Mesenchymal stem cell (in vitro differentiated cells and primary cell): ENCODE data around the gene CTCFL. TPM values are rescaled to one million over a fixed set of nuclear protein-coding genes. Genes with fewer than 3 reads are reported as not detected.

Experiments
- DNase-seq: peaks from one replicate; pipeline ENCODE4 v3.0.0-alpha.2; 2013
- H2AFZ ChIP-seq: one replicate; pipeline ENCODE4 v1.6.1; 2013; ENCODE audit warnings: low read depth, mild to moderate bottlenecking, control low read depth, inconsistent platforms, low read length, moderate library complexity
- H2AK5ac ChIP-seq: 2 replicates; pipeline ENCODE4 v1.6.1; 2013; ENCODE audit warnings: low read length, moderate library complexity, mild to moderate bottlenecking, inconsistent platforms; ENCODE audit not compliant: severe bottlenecking
- H2BK120ac ChIP-seq: one replicate; pipeline ENCODE4 v1.6.1; 2013; ENCODE audit warnings: low read depth, mild to moderate bottlenecking, inconsistent platforms, low read length, moderate library complexity
- H2BK12ac ChIP-seq, 2 experiments: one replicate each; pipeline ENCODE4 v1.6.1; 2013; ENCODE audit warnings: inconsistent platforms in 2 of 2, low read length in 2 of 2, mild to moderate bottlenecking in 2 of 2, moderate library complexity in 2 of 2, control low read depth in 1 of 2
- H2BK15ac ChIP-seq: one replicate; pipeline ENCODE4 v1.6.1; 2013; ENCODE audit warnings: mild to moderate bottlenecking, low read depth, inconsistent platforms; ENCODE audit not compliant: poor library complexity, severe bottlenecking
- H2BK5ac ChIP-seq: 2 replicates; pipeline ENCODE4 v1.6.1; 2013; ENCODE audit warnings: low read depth, mild to moderate bottlenecking, low read length, control low read depth, inconsistent platforms; ENCODE audit not compliant: poor library complexity, severe bottlenecking
- H3K14ac ChIP-seq, 2 experiments: one replicate each; pipeline ENCODE4 v1.6.1; 2013; ENCODE audit warnings: inconsistent platforms in 2 of 2, low read length in 2 of 2, control low read depth in 1 of 2, mild to moderate bottlenecking in 1 of 2, moderate library complexity in 1 of 2
- H3K18ac ChIP-seq, 2 experiments: one replicate each; pipeline ENCODE4 v1.6.1; 2013; ENCODE audit warnings: inconsistent platforms in 2 of 2, low read length in 2 of 2, control low read depth in 1 of 2, low read depth in 1 of 2, mild to moderate bottlenecking in 1 of 2
- H3K23ac ChIP-seq, 2 experiments: one replicate each; pipeline ENCODE4 v1.6.1; 2013; ENCODE audit warnings: inconsistent platforms in 2 of 2, low read length in 2 of 2, mild to moderate bottlenecking in 2 of 2, moderate library complexity in 2 of 2, control low read depth in 1 of 2
- H3K27ac ChIP-seq: 2 replicates; pipeline ENCODE4 v1.5.1; 2013; ENCODE audit warnings: mild to moderate bottlenecking, moderate library complexity, low read length, control low read depth, inconsistent platforms; ENCODE audit not compliant: poor library complexity, severe bottlenecking
- H3K27me3 ChIP-seq, 2 experiments: 2 replicates each; pipeline versions ENCODE4 v1.6.1 to v1.7.0; 2013; ENCODE audit warnings: low read length in 2 of 2, mild to moderate bottlenecking in 2 of 2, moderate library complexity in 2 of 2, control low read depth in 1 of 2, inconsistent platforms in 1 of 2; ENCODE audit not compliant: control insufficient read depth in 1 of 2, insufficient read depth in 1 of 2
- H3K36me3 ChIP-seq, 2 experiments: 2 replicates each; pipeline versions ENCODE4 v1.6.1 to v1.7.0; 2013; ENCODE audit warnings: low read length in 2 of 2, control low read depth in 1 of 2, inconsistent platforms in 1 of 2, low read depth in 1 of 2, mild to moderate bottlenecking in 1 of 2; ENCODE audit not compliant: insufficient read depth in 2 of 2, control insufficient read depth in 1 of 2
- H3K4ac ChIP-seq, 2 experiments: one replicate each; pipeline ENCODE4 v1.6.1; 2013; ENCODE audit warnings: inconsistent platforms in 2 of 2, low read length in 2 of 2, mild to moderate bottlenecking in 2 of 2, moderate library complexity in 2 of 2, control low read depth in 1 of 2, low read depth in 1 of 2
- H3K4me1 ChIP-seq: 2 replicates; pipeline ENCODE4 v1.6.1; 2013; ENCODE audit warnings: low read depth, low read length, control low read depth; ENCODE audit not compliant: control insufficient read depth, insufficient read depth
- H3K4me2 ChIP-seq: 2 replicates; pipeline ENCODE4 v1.6.1; 2013; ENCODE audit warnings: low read length, mild to moderate bottlenecking, inconsistent platforms; ENCODE audit not compliant: poor library complexity, severe bottlenecking
- H3K4me3 ChIP-seq, 2 experiments: 2 replicates each; pipeline versions ENCODE4 v1.5.1 to v1.7.0; 2013; ENCODE audit warnings: low read length in 2 of 2, mild to moderate bottlenecking in 2 of 2, control low read depth in 1 of 2, low read depth in 1 of 2; ENCODE audit not compliant: insufficient read depth in 1 of 2
- H3K79me1 ChIP-seq: replicated peaks from 2 replicates; pipeline ENCODE4 v1.6.1; 2013; ENCODE audit warnings: mild to moderate bottlenecking, control low read depth, low read length, inconsistent platforms; ENCODE audit not compliant: poor library complexity, severe bottlenecking
- H3K9ac ChIP-seq: 2 replicates; pipeline ENCODE4 v1.7.0; 2013; ENCODE audit warnings: mild to moderate bottlenecking, low read length, moderate library complexity
- H3K9me3 ChIP-seq: 2 replicates; pipeline ENCODE4 v1.7.0; 2013; ENCODE audit warnings: mild to moderate bottlenecking, low read length; ENCODE audit not compliant: control insufficient read depth
- H4K8ac ChIP-seq: one replicate; pipeline ENCODE4 v1.6.1; 2013; ENCODE audit warnings: inconsistent platforms, mild to moderate bottlenecking, low read length, moderate library complexity
- H4K91ac ChIP-seq: one replicate; pipeline ENCODE4 v1.6.1; 2013; ENCODE audit warnings: mild to moderate bottlenecking, low read length, inconsistent platforms
- WGBS: methylation state at CpG from one replicate; pipeline ENCODE4 v1.1.7; 2013; ENCODE audit warnings: mixed read lengths; 5-methylcytosine and 5-hydroxymethylcytosine counted together
- polyA plus RNA-seq, 2 experiments: library from polyadenylated mRNA; stranded (reverse); fragments of 200-250 nt; gene quantifications; one replicate each; pipeline ENCODE4 v1.2.3, GENCODE V29; 2013

CTCFL gene
- not detected for polyA plus RNA-seq (2013, experiment 1 of 2)
- 0.01 TPM for polyA plus RNA-seq (2013, experiment 2 of 2)

DNA sequence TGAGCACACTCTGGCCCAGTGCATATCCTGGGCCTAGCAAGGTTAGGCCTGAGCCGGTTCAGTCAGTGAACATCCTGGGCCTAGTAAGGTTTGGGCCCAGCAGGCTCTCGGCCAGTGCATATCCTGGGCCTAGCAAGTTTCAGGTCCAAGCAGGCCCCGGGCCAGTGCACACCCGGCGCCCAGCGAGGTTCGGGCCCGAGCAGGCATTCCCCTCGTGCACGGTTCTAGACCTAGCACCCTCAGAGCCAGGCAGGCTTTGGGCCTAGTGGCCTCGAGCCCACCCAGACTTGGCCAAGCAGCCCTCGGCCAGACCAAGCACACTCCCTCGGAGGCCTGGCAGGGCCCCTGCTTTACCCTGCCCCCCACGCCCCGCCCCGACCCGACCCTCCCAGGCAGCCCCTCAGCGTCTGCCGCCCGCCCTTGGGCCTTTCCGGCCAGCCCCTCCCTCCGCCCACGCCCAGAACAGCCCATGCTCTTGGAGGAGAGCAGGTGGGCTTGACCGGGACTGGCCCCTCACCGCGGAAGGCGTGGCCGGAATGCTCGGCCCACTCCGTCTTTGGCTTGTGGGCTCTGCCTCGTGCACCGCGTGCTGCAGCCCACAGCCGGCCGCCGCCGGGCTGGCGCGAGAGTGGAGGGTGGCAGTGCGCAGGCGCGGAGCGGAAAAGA is at the start of gene CTCFL:
TSS of gene CTCFL (minus strand) at position 630 of the 666 bp plus-strand sequence. CDS start 935 bp downstream, outside the sequence.
- no peak within 1 kb of the TSS for H3K23ac ChIP-seq
- H2BK120ac ChIP-seq, result no peak within 1 kb of the TSS
- no peaks in the 10 kb centered on the region for H3K79me1 ChIP-seq
- no peak within 1 kb of the TSS for H3K27ac ChIP-seq
- no peak within 1 kb of the TSS for H3K4me2 ChIP-seq
- H2AK5ac ChIP-seq, result no peak within 1 kb of the TSS
- no peak within 1 kb of the TSS for H3K4me3 ChIP-seq
- H2BK5ac ChIP-seq, result no peak within 1 kb of the TSS
- no peak within 1 kb of the TSS for H3K9ac ChIP-seq
- no peaks in the 10 kb centered on the region for H3K36me3 ChIP-seq
- no peak within 1 kb of the TSS for H2AFZ ChIP-seq
- no peak within 1 kb of the TSS for H3K14ac ChIP-seq
- no peak within 1 kb of the TSS for H2BK15ac ChIP-seq
- H3K9me3 ChIP-seq, result no peaks in the 10 kb centered on the region
- no peak for DNase-seq
- H3K27me3 ChIP-seq, result peaks cover 22 to 45% of the 10 kb centered on the region in 2 experiments
- H2BK12ac ChIP-seq, result no peak within 1 kb of the TSS
- no peak within 1 kb of the TSS for H4K91ac ChIP-seq
- WGBS, result 86% methylated on average over 43 of the region's 43 CpGs
- no peaks in the 10 kb centered on the region for H3K4me1 ChIP-seq
- no peak within 1 kb of the TSS for H4K8ac ChIP-seq
- H3K4ac ChIP-seq, result no peak within 1 kb of the TSS
- no peak within 1 kb of the TSS for H3K18ac ChIP-seq

GRCh38 chr20:57573894-57574293 is 49.0 kb upstream of the CTCFL start:
- no peak overlapping the region for H2BK12ac ChIP-seq
- peaks cover 51 to 82% of the 10 kb centered on the region in 2 experiments for H3K27me3 ChIP-seq
- no peaks in the 10 kb centered on the region for H3K9me3 ChIP-seq
- H3K79me1 ChIP-seq, result no peaks in the 10 kb centered on the region
- H2AFZ ChIP-seq, result no peak overlapping the region
- no peaks in the 10 kb centered on the region for H3K36me3 ChIP-seq
- no peaks in the 10 kb centered on the region for H3K4me1 ChIP-seq
- DNase-seq, result no peak
- no peak overlapping the region for H3K4ac ChIP-seq
- no peak overlapping the region for H3K4me2 ChIP-seq
- no peak overlapping the region for H3K4me3 ChIP-seq
- WGBS, result 50% methylated on average over 5 of the region's 5 CpGs
- no peak overlapping the region for H3K9ac ChIP-seq
- H3K23ac ChIP-seq, result no peak overlapping the region
- no peak overlapping the region for H3K14ac ChIP-seq
- no peak overlapping the region for H2BK120ac ChIP-seq
- no peak overlapping the region for H2BK5ac ChIP-seq
- H4K91ac ChIP-seq, result no peak overlapping the region
- no peak overlapping the region for H4K8ac ChIP-seq
- no peak overlapping the region for H3K27ac ChIP-seq
- no peak overlapping the region for H3K18ac ChIP-seq
- H2AK5ac ChIP-seq, result no peak overlapping the region
- H2BK15ac ChIP-seq, result no peak overlapping the region

GRCh38 chr20:57573242-57573641 is 48.3 kb upstream of the CTCFL start:
- 71% methylated on average over 10 of the region's 12 CpGs for WGBS
- Histone ChIP-seq H2BK5ac (no peak overlapping the region), H2BK120ac (no peak overlapping the region), H3K79me1 (no peaks in the 10 kb centered on the region), H2BK12ac (no peak overlapping the region), H3K27ac (no peak overlapping the region), H3K14ac (no peak overlapping the region), H2AK5ac (no peak overlapping the region), H3K23ac (no peak overlapping the region), H3K4me2 (no peak overlapping the region), H3K36me3 (no peaks in the 10 kb centered on the region), H4K8ac (no peak overlapping the region), H2AFZ (no peak overlapping the region), H3K18ac (no peak overlapping the region), H4K91ac (no peak overlapping the region), H2BK15ac (no peak overlapping the region), H3K4me3 (no peak overlapping the region), H3K4me1 (no peaks in the 10 kb centered on the region), H3K27me3 (peaks cover 51 to 82% of the 10 kb centered on the region in 2 experiments), H3K9me3 (no peaks in the 10 kb centered on the region), H3K9ac (no peak overlapping the region), H3K4ac (no peak overlapping the region)
- DNase-seq, result no peak

DNA sequence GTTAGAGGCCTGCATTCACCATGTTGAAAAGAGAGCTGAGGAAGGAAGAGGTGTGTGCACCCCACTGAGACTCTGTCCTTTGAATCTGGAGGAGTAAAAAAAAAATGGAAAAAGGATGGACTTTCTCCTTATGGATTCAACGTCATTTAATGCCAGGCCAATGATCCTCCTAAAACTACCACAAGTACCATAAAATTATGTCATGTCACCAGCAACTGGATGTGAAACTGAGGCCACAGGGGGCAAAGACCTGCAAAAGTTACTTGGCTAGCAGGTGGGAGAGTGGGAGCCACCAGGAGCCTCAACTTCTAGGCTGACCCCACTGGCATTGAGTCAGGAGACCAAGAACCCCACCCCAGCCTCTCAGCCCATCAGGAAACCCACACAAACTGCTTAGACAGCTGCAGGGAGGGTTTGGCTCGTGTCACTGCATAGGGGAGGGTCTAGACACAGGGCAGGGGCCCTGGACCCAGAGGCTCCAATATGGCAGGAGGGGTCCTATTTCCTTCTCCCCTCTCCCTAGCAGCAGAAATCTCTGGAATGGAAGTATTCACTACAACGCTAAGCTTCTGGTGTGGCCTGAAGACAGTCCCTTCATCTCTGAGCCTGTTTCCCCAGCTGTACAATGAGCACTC is 47.0 kb upstream of the CTCFL start:
- WGBS, result 74% methylated on average over 2 of the region's 3 CpGs
- Histone ChIP-seq H3K4me3 (no peak overlapping the region), H3K4me2 (no peak overlapping the region), H3K9me3 (no peaks in the 10 kb centered on the region), H3K23ac (no peak overlapping the region), H2BK120ac (no peak overlapping the region), H3K4ac (no peak overlapping the region), H2BK12ac (no peak overlapping the region), H3K79me1 (no peaks in the 10 kb centered on the region), H3K27ac (no peak overlapping the region), H3K18ac (no peak overlapping the region), H3K14ac (no peak overlapping the region), H3K4me1 (no peaks in the 10 kb centered on the region), H2AFZ (no peak overlapping the region), H3K36me3 (no peaks in the 10 kb centered on the region), H4K8ac (no peak overlapping the region), H3K9ac (no peak overlapping the region), H4K91ac (no peak overlapping the region), H2BK5ac (no peak overlapping the region), H3K27me3 (peaks cover 45 to 82% of the 10 kb centered on the region in 2 experiments), H2BK15ac (no peak overlapping the region), H2AK5ac (no peak overlapping the region)
- DNase-seq, result no peak
